ENCODE data around the gene INA.

The INA gene

DNA sequence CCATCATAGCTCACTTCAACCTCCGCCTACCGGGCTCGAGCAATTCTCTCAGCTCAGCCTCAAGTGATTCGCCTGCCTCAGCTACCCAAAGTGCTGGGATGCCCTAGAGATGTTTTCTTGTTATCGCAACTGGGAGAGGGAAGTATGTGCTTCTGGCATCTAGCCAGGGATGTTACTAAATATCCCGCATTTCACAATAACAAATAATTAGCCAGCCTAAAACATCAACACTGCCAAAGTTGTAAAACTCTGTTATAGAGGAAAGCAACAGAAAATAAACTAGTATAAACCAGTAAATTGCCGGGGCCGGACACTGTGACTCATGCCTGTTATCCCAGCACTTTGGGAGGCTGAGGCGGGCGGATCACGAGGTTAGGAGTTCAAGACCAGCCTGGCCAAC lies 7.2 kb downstream of the INA start:
- DNase-seq (ENCODE audit: extremely low read depth, insufficient read length) = no peak
- Histone ChIP-seq H3K27me3 (replicated peaks; ENCODE audit: control insufficient read depth, insufficient read depth, low read length) (no peaks in the 10 kb centered on the region), H3K36me3 (ENCODE audit: control insufficient read depth, insufficient read depth, low read length) (no peaks in the 10 kb centered on the region), H3K4me3 (replicated peaks; ENCODE audit: low read depth, low read length) (no peak overlapping the region)
- no peak for TF ChIP-seq CTCF (IDR thresholded peaks at IDR 0.05; ENCODE audit: insufficient read depth, low read length, poor library complexity, severe bottlenecking)

DNA sequence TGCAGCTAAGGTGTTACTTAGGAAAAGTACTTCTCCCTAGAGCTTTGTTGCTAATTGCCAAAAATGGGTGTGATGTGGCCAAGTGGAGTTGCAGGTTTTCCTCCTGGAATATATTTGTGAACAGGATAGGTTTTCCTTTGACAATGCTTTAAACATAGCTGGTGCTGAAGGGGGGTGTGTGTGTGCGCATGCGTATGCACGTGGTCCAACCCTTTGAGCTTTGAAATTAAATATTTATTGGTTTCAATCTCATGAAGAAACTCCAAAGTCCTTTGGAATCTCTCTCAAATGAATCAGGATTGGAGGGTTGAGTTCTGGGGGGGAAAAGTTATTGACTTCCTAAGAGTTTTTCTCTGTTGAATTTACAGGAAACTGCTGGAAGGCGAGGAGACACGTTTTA lies 11.1 kb downstream of the INA start:
- Histone ChIP-seq H3K27me3 (replicated peaks; ENCODE audit: control insufficient read depth, insufficient read depth, low read length) (no peaks in the 10 kb centered on the region), H3K4me3 (replicated peaks; ENCODE audit: low read depth, low read length) (no peak overlapping the region), H3K36me3 (ENCODE audit: control insufficient read depth, insufficient read depth, low read length) (no peaks in the 10 kb centered on the region)
- TF ChIP-seq CTCF (IDR thresholded peaks at IDR 0.05; ENCODE audit: insufficient read depth, low read length, poor library complexity, severe bottlenecking) = no peak
- no peak for DNase-seq (ENCODE audit: extremely low read depth, insufficient read length)

- no peaks in the 10 kb centered on the region for H3K36me3 ChIP-seq (ENCODE audit: control insufficient read depth, insufficient read depth, low read length)
- no peaks in the 10 kb centered on the region for H3K27me3 ChIP-seq (replicated peaks; ENCODE audit: control insufficient read depth, insufficient read depth, low read length)
- no peak overlapping the region for H3K4me3 ChIP-seq (replicated peaks; ENCODE audit: low read depth, low read length)
- no peak for TF ChIP-seq CTCF (IDR thresholded peaks at IDR 0.05; ENCODE audit: insufficient read depth, low read length, poor library complexity, severe bottlenecking)
- no peak for DNase-seq (ENCODE audit: extremely low read depth, insufficient read length)
These were observed 14.7 kb downstream of the INA start for GRCh38 chr10:103291588-103291987.

DNA sequence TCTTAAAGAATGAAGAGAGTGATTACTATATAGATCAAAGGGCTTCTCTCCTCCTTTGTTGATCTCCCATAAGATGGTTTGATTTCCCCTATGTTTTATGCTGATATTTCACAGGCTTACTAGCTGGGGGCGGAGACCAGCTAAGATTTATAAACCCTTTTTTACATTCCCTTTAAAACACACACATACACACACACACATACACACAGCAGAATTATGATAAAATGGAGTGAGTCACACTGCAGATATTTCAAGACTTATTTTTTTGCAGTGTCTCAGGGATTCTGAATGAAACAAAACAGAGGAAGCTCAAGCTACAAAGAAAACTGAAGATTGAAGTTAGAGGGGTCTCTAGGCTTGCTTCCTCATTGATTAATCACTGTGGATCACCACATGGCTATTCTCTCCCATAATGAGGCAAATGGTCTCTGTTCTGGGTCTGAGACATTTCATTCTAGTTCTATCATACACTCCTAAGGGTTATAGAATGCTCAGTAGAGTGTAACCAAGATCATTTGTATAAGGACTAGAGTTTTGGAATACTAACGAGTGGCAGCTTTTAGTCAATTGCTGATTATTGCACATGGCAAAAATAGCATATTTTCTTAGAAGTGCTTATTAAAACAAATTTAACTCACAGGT lies 18.6 kb downstream of the INA start:
- no peak for TF ChIP-seq CTCF (IDR thresholded peaks at IDR 0.05; ENCODE audit: insufficient read depth, low read length, poor library complexity, severe bottlenecking)
- no peak for DNase-seq (ENCODE audit: extremely low read depth, insufficient read length)
- H3K4me3 ChIP-seq (replicated peaks; ENCODE audit: low read depth, low read length) = no peak overlapping the region
- H3K36me3 ChIP-seq (ENCODE audit: control insufficient read depth, insufficient read depth, low read length) = no peaks in the 10 kb centered on the region
- H3K27me3 ChIP-seq (replicated peaks; ENCODE audit: control insufficient read depth, insufficient read depth, low read length) = no peaks in the 10 kb centered on the region

DNA sequence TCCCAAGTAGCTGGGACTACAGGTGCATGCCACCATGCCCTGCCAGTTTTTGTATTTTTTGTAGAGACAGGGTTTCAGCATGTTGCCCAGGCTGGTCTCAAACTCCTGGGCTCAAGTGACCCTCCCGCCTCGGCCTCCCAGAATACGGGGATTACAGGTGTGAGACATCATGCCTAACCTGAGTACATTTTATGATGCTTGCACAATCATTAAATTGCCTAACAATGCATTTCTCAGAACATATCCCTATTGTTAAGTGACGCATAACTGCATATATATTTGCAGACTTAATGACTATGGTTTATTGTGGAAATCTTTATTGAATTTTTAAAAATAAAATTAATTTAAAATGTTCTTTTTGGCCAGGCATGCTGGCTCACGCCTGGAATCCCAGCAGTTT lies 30.7 kb downstream of the INA start:
- no peaks in the 10 kb centered on the region for H3K27me3 ChIP-seq (replicated peaks; ENCODE audit: control insufficient read depth, insufficient read depth, low read length)
- H3K36me3 ChIP-seq (ENCODE audit: control insufficient read depth, insufficient read depth, low read length) = peaks cover 11% of the 10 kb centered on the region
- no peak for TF ChIP-seq CTCF (IDR thresholded peaks at IDR 0.05; ENCODE audit: insufficient read depth, low read length, poor library complexity, severe bottlenecking)
- no peak overlapping the region for H3K4me3 ChIP-seq (replicated peaks; ENCODE audit: low read depth, low read length)
- no peak for DNase-seq (ENCODE audit: extremely low read depth, insufficient read length)

- H3K36me3 ChIP-seq (ENCODE audit: control insufficient read depth, insufficient read depth, low read length) = peaks cover 11% of the 10 kb centered on the region
- no peak overlapping the region for H3K4me3 ChIP-seq (replicated peaks; ENCODE audit: low read depth, low read length)
- no peak for TF ChIP-seq CTCF (IDR thresholded peaks at IDR 0.05; ENCODE audit: insufficient read depth, low read length, poor library complexity, severe bottlenecking)
- DNase-seq (ENCODE audit: extremely low read depth, insufficient read length) = no peak
- no peaks in the 10 kb centered on the region for H3K27me3 ChIP-seq (replicated peaks; ENCODE audit: control insufficient read depth, insufficient read depth, low read length)
These were observed 33.3 kb downstream of the INA start for GRCh38 chr10:103310197-103310596.

All from GM06990 (cell line).